HepG2 (cell line): ENCODE data around the gene RASSF7. TPM values are rescaled to one million over a fixed set of nuclear protein-coding genes. Genes with fewer than 3 reads are reported as not detected.

Experiments used
- BHLHE40 ChIP-seq: IDR thresholded peaks from 2 replicates; pipeline ENCODE4 v1.6.1; 2011; ENCODE audit warnings: low read length, improper control_type of control experiment
- FUBP1 ChIP-seq: sonication (generic); formaldehyde crosslinking; IDR thresholded peaks from 2 replicates; pipeline ENCODE4 v1.5.1; 2020; ENCODE audit warnings: missing genetic modification reagents, mild to moderate bottlenecking, borderline replicate concordance
- HOXA5 ChIP-seq: sonication (generic); formaldehyde crosslinking; IDR thresholded peaks from 2 replicates; pipeline ENCODE4 v1.4.0; 2020; ENCODE audit warnings: missing genetic modification reagents
- PATZ1 ChIP-seq: sonication (generic); formaldehyde crosslinking; IDR thresholded peaks from 2 replicates; pipeline ENCODE4 v1.4.0; 2020; ENCODE audit warnings: missing genetic modification reagents
- SALL1 ChIP-seq: sonication (generic); formaldehyde crosslinking; IDR thresholded peaks from 2 replicates; pipeline ENCODE4 v1.8.0; 2022; ENCODE audit warnings: mild to moderate bottlenecking, missing genetic modification reagents
- SPEN ChIP-seq: sonication (generic); formaldehyde crosslinking; IDR thresholded peaks from 2 replicates; pipeline ENCODE4 v1.5.1; 2020; ENCODE audit warnings: low read depth, mild to moderate bottlenecking, missing genetic modification reagents
- ZNF263 ChIP-seq: sonication (generic); formaldehyde crosslinking; IDR thresholded peaks from 2 replicates; pipeline ENCODE4 v1.4.0; 2020; ENCODE audit warnings: missing genetic modification reagents
- ZNF775 ChIP-seq: sonication (generic); formaldehyde crosslinking; IDR thresholded peaks from 2 replicates; pipeline ENCODE4 v1.4.0; 2020; ENCODE audit warnings: missing genetic modification reagents, mild to moderate bottlenecking, moderate library complexity, borderline replicate concordance
- polyA plus RNA-seq, 8 experiments: library from polyadenylated mRNA; depleted of rRNA in 3 of 8; stranded (reverse) in 7 of 8; unstranded in 1 of 8; fragments of >200 nt; fragmentation: Illumina TruSeq in 4 of 8; extraction: Trizol in 4 of 8; gene quantifications; 2 replicates each; pipeline versions ENCODE4 v1.2.1 to v1.2.3, GENCODE V29; 2011 to 2016; ENCODE audit warnings: low read depth in 4 of 8, missing spikeins in 1 of 8, mixed read lengths in 1 of 8; ENCODE audit not compliant: insufficient read depth in 1 of 8
- total RNA-seq, 5 experiments: library from RNA; depleted of rRNA; stranded (reverse); fragments of >200 nt; fragmentation: Illumina TruSeq; extraction: Trizol; gene quantifications; 2 replicates each; pipeline ENCODE4 v1.2.3, GENCODE V29; 2016; ENCODE audit warnings: low read depth in 1 of 5
- TF ChIP-seq, protein P1 (sequence below): sonication (generic); formaldehyde crosslinking; IDR thresholded peaks from 2 replicates; pipeline ENCODE4 v1.9.0; 2021; ENCODE audit warnings: mild to moderate bottlenecking, missing genetic modification reagents
- TF ChIP-seq, protein P2 (sequence below): sonication (generic); formaldehyde crosslinking; IDR thresholded peaks from 2 replicates; pipeline ENCODE4 v1.8.1; 2023; ENCODE audit warnings: missing genetic modification reagents, inconsistent platforms, borderline replicate concordance
- TF ChIP-seq, protein P3 (sequence below): IDR thresholded peaks from 2 replicates; pipeline ENCODE4 v1.6.1; 2016
- TF ChIP-seq, protein P4 (sequence below): sonication (generic); formaldehyde crosslinking; IDR thresholded peaks from 2 replicates; pipeline ENCODE4 v1.5.0; 2020; ENCODE audit warnings: mild to moderate bottlenecking, missing genetic modification reagents

Gene RASSF7
- total and polyA plus RNA-seq, 2 of the 13 experiments (the other 11 are each of a cell fraction or from before 2014, with no cell fraction given) = 20.2 to 28.6 TPM

DNA sequence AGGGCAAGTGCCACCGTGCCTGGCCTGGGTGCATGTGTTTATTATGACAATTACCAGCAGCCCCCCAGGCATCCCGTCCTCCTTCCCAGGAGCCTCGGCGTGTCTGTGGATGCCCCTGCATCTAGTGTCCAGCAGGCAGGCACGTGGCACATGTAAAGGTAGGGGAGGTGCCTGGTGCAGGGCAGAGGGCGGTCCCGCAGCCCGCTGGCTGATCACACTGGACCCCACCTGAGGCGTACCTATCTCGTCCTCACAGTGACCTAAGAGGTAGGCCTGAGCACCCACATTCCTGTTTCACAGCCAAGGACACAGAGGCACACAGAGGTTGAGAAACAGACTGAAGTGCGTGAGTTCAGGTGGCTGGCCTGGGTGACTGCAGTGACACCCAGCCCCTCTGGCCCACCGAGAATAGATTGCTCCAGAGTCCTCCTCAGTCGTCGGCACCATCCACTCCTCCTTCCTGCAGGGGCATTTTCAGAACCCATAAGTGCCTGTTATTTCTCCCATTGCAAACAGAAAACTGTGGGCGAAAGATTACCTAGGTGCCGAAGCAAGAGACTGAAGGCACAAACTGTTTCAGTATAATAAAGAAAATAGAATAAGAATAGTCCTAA is 12.5 kb downstream of the RASSF7 start (continued):
- TF ChIP-seq, protein P1, sequence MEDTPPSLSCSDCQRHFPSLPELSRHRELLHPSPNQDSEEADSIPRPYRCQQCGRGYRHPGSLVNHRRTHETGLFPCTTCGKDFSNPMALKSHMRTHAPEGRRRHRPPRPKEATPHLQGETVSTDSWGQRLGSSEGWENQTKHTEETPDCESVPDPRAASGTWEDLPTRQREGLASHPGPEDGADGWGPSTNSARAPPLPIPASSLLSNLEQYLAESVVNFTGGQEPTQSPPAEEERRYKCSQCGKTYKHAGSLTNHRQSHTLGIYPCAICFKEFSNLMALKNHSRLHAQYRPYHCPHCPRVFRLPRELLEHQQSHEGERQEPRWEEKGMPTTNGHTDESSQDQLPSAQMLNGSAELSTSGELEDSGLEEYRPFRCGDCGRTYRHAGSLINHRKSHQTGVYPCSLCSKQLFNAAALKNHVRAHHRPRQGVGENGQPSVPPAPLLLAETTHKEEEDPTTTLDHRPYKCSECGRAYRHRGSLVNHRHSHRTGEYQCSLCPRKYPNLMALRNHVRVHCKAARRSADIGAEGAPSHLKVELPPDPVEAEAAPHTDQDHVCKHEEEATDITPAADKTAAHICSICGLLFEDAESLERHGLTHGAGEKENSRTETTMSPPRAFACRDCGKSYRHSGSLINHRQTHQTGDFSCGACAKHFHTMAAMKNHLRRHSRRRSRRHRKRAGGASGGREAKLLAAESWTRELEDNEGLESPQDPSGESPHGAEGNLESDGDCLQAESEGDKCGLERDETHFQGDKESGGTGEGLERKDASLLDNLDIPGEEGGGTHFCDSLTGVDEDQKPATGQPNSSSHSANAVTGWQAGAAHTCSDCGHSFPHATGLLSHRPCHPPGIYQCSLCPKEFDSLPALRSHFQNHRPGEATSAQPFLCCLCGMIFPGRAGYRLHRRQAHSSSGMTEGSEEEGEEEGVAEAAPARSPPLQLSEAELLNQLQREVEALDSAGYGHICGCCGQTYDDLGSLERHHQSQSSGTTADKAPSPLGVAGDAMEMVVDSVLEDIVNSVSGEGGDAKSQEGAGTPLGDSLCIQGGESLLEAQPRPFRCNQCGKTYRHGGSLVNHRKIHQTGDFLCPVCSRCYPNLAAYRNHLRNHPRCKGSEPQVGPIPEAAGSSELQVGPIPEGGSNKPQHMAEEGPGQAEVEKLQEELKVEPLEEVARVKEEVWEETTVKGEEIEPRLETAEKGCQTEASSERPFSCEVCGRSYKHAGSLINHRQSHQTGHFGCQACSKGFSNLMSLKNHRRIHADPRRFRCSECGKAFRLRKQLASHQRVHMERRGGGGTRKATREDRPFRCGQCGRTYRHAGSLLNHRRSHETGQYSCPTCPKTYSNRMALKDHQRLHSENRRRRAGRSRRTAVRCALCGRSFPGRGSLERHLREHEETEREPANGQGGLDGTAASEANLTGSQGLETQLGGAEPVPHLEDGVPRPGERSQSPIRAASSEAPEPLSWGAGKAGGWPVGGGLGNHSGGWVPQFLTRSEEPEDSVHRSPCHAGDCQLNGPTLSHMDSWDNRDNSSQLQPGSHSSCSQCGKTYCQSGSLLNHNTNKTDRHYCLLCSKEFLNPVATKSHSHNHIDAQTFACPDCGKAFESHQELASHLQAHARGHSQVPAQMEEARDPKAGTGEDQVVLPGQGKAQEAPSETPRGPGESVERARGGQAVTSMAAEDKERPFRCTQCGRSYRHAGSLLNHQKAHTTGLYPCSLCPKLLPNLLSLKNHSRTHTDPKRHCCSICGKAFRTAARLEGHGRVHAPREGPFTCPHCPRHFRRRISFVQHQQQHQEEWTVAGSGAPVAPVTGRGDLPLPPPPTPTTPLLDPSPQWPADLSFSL (CRISPR knock-in tag) = no peak
- TF ChIP-seq FUBP1 (CRISPR knock-in tag) = no peak
- TF ChIP-seq HOXA5 (CRISPR knock-in tag) = no peak
- 0 out of 2 replicates have a peak, but pooled peaks have one; percentile 19 for TF ChIP-seq SPEN (CRISPR knock-in tag)
- TF ChIP-seq, protein P2, sequence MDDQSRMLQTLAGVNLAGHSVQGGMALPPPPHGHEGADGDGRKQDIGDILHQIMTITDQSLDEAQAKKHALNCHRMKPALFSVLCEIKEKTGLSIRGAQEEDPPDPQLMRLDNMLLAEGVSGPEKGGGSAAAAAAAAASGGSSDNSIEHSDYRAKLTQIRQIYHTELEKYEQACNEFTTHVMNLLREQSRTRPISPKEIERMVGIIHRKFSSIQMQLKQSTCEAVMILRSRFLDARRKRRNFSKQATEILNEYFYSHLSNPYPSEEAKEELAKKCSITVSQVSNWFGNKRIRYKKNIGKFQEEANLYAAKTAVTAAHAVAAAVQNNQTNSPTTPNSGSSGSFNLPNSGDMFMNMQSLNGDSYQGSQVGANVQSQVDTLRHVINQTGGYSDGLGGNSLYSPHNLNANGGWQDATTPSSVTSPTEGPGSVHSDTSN (CRISPR knock-in tag) = no peak
- TF ChIP-seq, protein P3, sequence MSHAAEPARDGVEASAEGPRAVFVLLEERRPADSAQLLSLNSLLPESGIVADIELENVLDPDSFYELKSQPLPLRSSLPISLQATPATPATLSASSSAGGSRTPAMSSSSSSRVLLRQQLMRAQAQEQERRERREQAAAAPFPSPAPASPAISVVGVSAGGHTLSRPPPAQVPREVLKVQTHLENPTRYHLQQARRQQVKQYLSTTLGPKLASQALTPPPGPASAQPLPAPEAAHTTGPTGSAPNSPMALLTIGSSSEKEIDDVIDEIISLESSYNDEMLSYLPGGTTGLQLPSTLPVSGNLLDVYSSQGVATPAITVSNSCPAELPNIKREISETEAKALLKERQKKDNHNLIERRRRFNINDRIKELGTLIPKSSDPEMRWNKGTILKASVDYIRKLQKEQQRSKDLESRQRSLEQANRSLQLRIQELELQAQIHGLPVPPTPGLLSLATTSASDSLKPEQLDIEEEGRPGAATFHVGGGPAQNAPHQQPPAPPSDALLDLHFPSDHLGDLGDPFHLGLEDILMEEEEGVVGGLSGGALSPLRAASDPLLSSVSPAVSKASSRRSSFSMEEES (CRISPR knock-in tag) = 0 out of 2 replicates have a peak, but pooled peaks have one; percentile 37
- TF ChIP-seq PATZ1 (CRISPR knock-in tag) = no peak
- peak; percentile 58; the same call in 1 of the 2 replicates for TF ChIP-seq BHLHE40
- TF ChIP-seq SALL1 (CRISPR knock-in tag) = peak; percentile 22; the same call in 1 of the 2 replicates
- peak; percentile 92 for TF ChIP-seq ZNF263 (CRISPR knock-in tag)
- TF ChIP-seq, protein P4, sequence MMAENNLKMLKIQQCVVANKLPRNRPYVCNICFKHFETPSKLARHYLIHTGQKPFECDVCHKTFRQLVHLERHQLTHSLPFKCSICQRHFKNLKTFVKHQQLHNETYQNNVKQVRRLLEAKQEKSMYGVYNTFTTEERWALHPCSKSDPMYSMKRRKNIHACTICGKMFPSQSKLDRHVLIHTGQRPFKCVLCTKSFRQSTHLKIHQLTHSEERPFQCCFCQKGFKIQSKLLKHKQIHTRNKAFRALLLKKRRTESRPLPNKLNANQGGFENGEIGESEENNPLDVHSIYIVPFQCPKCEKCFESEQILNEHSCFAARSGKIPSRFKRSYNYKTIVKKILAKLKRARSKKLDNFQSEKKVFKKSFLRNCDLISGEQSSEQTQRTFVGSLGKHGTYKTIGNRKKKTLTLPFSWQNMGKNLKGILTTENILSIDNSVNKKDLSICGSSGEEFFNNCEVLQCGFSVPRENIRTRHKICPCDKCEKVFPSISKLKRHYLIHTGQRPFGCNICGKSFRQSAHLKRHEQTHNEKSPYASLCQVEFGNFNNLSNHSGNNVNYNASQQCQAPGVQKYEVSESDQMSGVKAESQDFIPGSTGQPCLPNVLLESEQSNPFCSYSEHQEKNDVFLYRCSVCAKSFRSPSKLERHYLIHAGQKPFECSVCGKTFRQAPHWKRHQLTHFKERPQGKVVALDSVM (CRISPR knock-in tag) = peak; percentile 12; the same call in 1 of the 2 replicates
- TF ChIP-seq ZNF775 (CRISPR knock-in tag) = no peak
